ENCODE measurements around the gene GLB1L.

The GLB1L gene

DNA sequence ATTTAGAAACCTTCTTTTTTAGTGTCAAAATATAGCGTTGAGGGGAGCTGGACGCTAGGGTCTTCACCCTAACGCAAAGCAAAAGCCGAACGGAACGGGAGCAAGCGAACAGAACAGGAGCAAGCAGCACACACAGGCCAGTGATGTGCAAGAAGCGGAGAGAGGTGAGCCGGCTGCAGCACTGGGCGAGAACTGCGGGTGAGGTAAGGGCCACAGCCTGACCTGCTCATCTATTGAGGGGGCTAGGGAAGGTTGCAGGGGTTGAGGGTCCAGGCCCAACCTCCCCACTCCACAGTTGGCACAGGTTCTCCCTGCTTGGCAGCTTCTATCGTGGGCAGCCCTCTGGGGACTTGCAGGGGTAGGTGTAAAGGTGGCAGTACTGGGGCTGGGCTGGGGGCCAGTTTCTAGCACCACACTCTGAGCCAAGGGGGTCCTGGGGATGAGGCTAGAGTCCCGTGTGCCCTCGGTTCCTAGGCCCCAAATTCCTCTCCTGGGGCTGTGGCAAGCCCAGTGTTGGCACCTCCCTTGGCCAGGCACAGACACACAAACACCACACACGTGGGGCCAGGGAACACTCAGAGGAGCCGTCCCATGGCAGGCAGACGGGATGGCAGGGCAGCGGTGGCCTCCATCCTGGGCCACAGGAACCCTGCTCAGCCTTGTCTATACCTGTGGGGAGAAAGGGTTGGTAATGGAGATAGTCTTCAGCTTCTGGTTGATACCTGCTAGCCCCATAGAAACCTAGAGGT, 25.3 kb downstream of the GLB1L start:
- Histone ChIP-seq H3K27ac (ENCODE audit: low read depth, low read length) (no peak overlapping the region), H3K9me2 (replicated peaks; ENCODE audit: insufficient read depth, low read length) (no peaks in the 10 kb centered on the region), H3K9me3 (ENCODE audit: insufficient read depth, low read length) (no peaks in the 10 kb centered on the region), H3K79me2 (ENCODE audit: insufficient read depth, low read length) (no peaks in the 10 kb centered on the region), H3K36me3 (ENCODE audit: low read length) (no peaks in the 10 kb centered on the region), H3K4me3 (ENCODE audit: insufficient read depth, low read length, poor library complexity, severe bottlenecking) (no peak overlapping the region), H3K27me3 (ENCODE audit: low read length) (no peaks in the 10 kb centered on the region), H2AFZ (ENCODE audit: low read depth, low read length, severe bottlenecking) (no peak overlapping the region), H3K4me2 (ENCODE audit: low read depth, low read length, poor library complexity, severe bottlenecking) (no peak overlapping the region), H3K9ac (ENCODE audit: low read length) (no peak overlapping the region), H3F3A (ENCODE audit: insufficient read depth) (no peaks in the 10 kb centered on the region), H4K20me1 (ENCODE audit: low read depth, low read length) (no peaks in the 10 kb centered on the region)
- TF ChIP-seq EZH2phosphoT487 (conservative IDR thresholded peaks at IDR 0.05; ENCODE audit: low read length): no peak

DNA sequence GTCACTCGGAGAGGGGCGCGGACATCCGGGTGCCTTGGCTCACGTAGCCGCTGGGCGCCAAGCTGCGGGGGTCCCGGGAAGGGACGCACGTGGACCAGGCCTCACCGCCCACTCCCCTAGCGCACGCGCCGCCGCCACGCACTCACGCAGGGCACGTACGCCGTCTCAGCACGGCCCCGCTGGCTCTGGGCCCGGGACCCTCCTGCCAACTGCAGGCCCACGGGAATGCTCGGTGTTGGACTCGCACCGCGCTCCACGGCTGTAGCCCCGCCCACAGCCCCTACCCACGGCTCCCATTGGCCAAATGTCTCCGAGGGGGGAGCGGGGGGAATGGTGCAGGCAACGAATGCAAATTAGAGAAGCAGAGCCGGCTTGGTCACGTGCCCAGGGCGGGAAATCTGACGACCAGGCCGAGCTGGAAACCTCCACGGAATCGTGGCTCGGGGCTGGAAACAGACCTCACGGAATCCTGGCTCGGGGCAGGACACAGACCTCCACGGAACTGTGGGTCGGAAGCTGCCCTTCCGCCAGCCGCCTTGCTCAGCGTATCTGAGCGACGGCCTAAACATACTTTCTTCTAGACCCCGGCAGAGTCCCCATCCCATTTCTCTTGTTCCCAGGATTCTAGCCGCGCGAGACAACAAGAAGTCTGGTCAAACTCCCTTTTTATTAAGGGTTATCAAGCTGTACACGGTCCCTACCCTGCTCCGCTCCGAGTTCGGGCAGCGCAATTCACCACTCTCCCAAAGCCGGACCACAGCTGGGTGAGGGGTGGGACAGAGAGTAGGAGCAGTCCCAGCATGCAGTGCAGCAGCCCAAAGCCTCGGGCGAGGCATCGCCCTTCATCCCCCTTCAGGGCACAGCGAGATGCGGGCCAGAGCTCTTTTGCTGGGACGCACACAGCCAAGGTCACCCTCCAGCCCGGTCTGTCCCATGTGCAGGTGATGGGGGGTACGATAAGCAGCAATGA, 26.2 kb downstream of the GLB1L start, which contains the start of gene ABCB6:
Gene ABCB6, minus strand, starts transcription at position 227 of the 970 bp plus-strand sequence. CDS start 285 bp downstream, outside the sequence.
- Histone ChIP-seq H3K27me3 (ENCODE audit: low read length) (no peaks in the 10 kb centered on the region), H3K27ac (ENCODE audit: low read depth, low read length) (no peak within 1 kb of the TSS), H4K20me1 (ENCODE audit: low read depth, low read length) (no peaks in the 10 kb centered on the region), H2AFZ (ENCODE audit: low read depth, low read length, severe bottlenecking) (peak within 1 kb of the TSS; percentile 13), H3K9me2 (replicated peaks; ENCODE audit: insufficient read depth, low read length) (no peaks in the 10 kb centered on the region), H3K36me3 (ENCODE audit: low read length) (no peaks in the 10 kb centered on the region), H3K4me2 (ENCODE audit: low read depth, low read length, poor library complexity, severe bottlenecking) (peak within 1 kb of the TSS; percentile 58), H3K9ac (ENCODE audit: low read length) (peak within 1 kb of the TSS; percentile 50), H3K79me2 (ENCODE audit: insufficient read depth, low read length) (no peaks in the 10 kb centered on the region), H3K9me3 (ENCODE audit: insufficient read depth, low read length) (no peaks in the 10 kb centered on the region), H3F3A (ENCODE audit: insufficient read depth) (no peaks in the 10 kb centered on the region), H3K4me3 (ENCODE audit: insufficient read depth, low read length, poor library complexity, severe bottlenecking) (peak within 1 kb of the TSS; percentile 46)
- TF ChIP-seq EZH2phosphoT487 (conservative IDR thresholded peaks at IDR 0.05; ENCODE audit: low read length): no peak
- TF ChIP-seq, protein P1, sequence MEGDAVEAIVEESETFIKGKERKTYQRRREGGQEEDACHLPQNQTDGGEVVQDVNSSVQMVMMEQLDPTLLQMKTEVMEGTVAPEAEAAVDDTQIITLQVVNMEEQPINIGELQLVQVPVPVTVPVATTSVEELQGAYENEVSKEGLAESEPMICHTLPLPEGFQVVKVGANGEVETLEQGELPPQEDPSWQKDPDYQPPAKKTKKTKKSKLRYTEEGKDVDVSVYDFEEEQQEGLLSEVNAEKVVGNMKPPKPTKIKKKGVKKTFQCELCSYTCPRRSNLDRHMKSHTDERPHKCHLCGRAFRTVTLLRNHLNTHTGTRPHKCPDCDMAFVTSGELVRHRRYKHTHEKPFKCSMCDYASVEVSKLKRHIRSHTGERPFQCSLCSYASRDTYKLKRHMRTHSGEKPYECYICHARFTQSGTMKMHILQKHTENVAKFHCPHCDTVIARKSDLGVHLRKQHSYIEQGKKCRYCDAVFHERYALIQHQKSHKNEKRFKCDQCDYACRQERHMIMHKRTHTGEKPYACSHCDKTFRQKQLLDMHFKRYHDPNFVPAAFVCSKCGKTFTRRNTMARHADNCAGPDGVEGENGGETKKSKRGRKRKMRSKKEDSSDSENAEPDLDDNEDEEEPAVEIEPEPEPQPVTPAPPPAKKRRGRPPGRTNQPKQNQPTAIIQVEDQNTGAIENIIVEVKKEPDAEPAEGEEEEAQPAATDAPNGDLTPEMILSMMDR (IDR thresholded peaks at IDR 0.05; ENCODE audit: insufficient read depth, low read length, poor library complexity, severe bottlenecking): no peak

DNA sequence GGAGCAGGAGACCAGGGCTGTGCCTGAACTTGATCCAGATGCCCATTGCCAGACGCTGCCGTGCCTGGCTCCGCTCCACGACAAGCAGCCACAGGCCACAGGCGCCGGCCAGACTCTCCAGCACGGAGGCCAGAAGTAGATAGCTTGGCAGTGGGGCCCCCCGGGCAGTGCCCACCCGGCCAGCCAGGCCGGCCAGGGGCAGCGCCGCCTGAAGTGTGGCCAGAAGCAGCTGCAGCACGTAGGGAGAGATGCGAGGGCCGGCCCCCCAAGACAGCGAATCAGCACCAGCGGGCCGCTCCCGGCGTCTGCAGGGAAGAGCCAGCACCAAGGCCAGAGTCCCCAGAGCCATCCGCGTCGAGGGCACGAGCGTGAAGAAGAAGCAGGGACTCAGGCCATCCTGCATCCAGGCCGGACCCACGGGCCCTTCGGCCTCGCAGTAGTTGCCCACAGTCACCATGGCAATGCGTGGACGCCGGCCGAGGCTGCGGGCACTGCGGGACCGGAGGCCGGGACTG, 27.0 kb downstream of the GLB1L start:
- Histone ChIP-seq H4K20me1 (ENCODE audit: low read depth, low read length) (no peaks in the 10 kb centered on the region), H3K27me3 (ENCODE audit: low read length) (no peaks in the 10 kb centered on the region), H3K79me2 (ENCODE audit: insufficient read depth, low read length) (no peaks in the 10 kb centered on the region), H3K36me3 (ENCODE audit: low read length) (no peaks in the 10 kb centered on the region), H3K9ac (ENCODE audit: low read length) (peak overlapping the region; percentile 50), H3K9me3 (ENCODE audit: insufficient read depth, low read length) (no peaks in the 10 kb centered on the region), H2AFZ (ENCODE audit: low read depth, low read length, severe bottlenecking) (peak overlapping the region; percentile 13), H3K27ac (ENCODE audit: low read depth, low read length) (no peak overlapping the region), H3K9me2 (replicated peaks; ENCODE audit: insufficient read depth, low read length) (no peaks in the 10 kb centered on the region), H3K4me3 (ENCODE audit: insufficient read depth, low read length, poor library complexity, severe bottlenecking) (peak overlapping the region; percentile 46), H3K4me2 (ENCODE audit: low read depth, low read length, poor library complexity, severe bottlenecking) (peak overlapping the region; percentile 58), H3F3A (ENCODE audit: insufficient read depth) (no peaks in the 10 kb centered on the region)
- TF ChIP-seq EZH2phosphoT487 (conservative IDR thresholded peaks at IDR 0.05; ENCODE audit: low read length): no peak
- TF ChIP-seq, protein P1 (IDR thresholded peaks at IDR 0.05; ENCODE audit: insufficient read depth, low read length, poor library complexity, severe bottlenecking): no peak
